ENCODE measurements around the gene PKN2.

GRCh38 chr1:88735909-88736308 lies 51.8 kb downstream of the PKN2 start:
- TF ChIP-seq CTCF (IDR thresholded peaks at IDR 0.05) (no peak), POLR2A (IDR thresholded peaks at IDR 0.05) (no peak)

All from right lobe of liver (tissue), 4 donors.